ENCODE results near the gene AKAP1. TPM values are rescaled to one million over a fixed set of nuclear protein-coding genes. Genes with fewer than 3 reads are reported as not detected.

The AKAP1 gene
- total and polyA plus RNA-seq, 9 of the 15 experiments (the other 6 are each of a cell fraction or from before 2014, with no cell fraction given): 12.9 to 63.8 (median 36.4) TPM

DNA sequence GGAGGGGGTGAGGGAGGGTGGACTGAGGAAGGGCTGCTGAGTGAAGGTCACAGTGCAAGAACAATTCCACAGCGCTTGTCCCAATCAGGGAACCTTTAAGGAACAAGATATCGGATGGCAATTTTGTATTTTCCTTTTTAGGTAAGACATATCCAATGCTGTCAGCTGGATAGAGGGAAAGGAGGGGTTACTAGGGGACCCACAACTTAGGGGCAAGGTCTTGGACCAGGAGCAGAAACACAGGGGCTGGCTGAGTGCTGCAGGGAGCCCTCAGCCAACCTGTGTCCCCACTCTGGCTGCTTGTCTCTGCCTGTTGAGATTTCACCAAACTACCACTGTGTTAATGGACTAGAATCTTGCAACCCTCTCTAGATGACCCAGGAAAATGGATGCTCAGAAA, 47.6 kb downstream of the AKAP1 start:
- Histone ChIP-seq H3K4me2 (ENCODE audit: insufficient read depth, low read length) (no peak overlapping the region), H3K9ac (ENCODE audit: insufficient read depth in 1 of 2, low read depth in 2 of 2, low read length in 2 of 2) (no peak overlapping the region), H4K20me1 (replicated peaks; ENCODE audit: control insufficient read depth, insufficient read depth, low read length) (no peaks in the 10 kb centered on the region; the same call in 1 of the 2 replicates), H3K79me2 (ENCODE audit: control insufficient read depth, insufficient read depth, low read length) (no peaks in the 10 kb centered on the region), H3K4me1 (replicated peaks in 1 of 2; ENCODE audit: control insufficient read depth in 2 of 2, insufficient read depth in 2 of 2, low read length in 2 of 2) (peaks cover 0 to 6% of the 10 kb centered on the region in 2 experiments; a peak in 1 of 5 replicates), H3K27me3 (ENCODE audit: control insufficient read depth in 2 of 2, insufficient read depth in 2 of 2, low read length in 2 of 2) (peaks cover 23 to 32% of the 10 kb centered on the region in 2 experiments), H3K36me3 (ENCODE audit: control insufficient read depth, insufficient read depth, low read length) (no peaks in the 10 kb centered on the region), H3K27ac (ENCODE audit: extremely low read depth, low read depth, low read length) (no peak overlapping the region), H3K9me3 (replicated peaks; ENCODE audit: control insufficient read depth, insufficient read depth, low read depth, low read length) (no peaks in the 10 kb centered on the region), H3K9me1 (ENCODE audit: control insufficient read depth, insufficient read depth, low read length) (no peaks in the 10 kb centered on the region), H2AFZ (ENCODE audit: low read depth, low read length) (no peak overlapping the region), H3K4me3 (no peak overlapping the region)
- CTCF ChIA-PET (ENCODE audit: low intra/inter-chr PET ratio): no interaction called here
- TF ChIP-seq TCFL5 (CRISPR knock-in tag; conservative IDR thresholded peaks at IDR 0.05): no peak
- no peak for TF ChIP-seq RB1 (IDR thresholded peaks at IDR 0.05; ENCODE audit: low read depth)
- TF ChIP-seq, protein P1, sequence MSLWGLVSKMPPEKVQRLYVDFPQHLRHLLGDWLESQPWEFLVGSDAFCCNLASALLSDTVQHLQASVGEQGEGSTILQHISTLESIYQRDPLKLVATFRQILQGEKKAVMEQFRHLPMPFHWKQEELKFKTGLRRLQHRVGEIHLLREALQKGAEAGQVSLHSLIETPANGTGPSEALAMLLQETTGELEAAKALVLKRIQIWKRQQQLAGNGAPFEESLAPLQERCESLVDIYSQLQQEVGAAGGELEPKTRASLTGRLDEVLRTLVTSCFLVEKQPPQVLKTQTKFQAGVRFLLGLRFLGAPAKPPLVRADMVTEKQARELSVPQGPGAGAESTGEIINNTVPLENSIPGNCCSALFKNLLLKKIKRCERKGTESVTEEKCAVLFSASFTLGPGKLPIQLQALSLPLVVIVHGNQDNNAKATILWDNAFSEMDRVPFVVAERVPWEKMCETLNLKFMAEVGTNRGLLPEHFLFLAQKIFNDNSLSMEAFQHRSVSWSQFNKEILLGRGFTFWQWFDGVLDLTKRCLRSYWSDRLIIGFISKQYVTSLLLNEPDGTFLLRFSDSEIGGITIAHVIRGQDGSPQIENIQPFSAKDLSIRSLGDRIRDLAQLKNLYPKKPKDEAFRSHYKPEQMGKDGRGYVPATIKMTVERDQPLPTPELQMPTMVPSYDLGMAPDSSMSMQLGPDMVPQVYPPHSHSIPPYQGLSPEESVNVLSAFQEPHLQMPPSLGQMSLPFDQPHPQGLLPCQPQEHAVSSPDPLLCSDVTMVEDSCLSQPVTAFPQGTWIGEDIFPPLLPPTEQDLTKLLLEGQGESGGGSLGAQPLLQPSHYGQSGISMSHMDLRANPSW (CRISPR knock-in tag; IDR thresholded peaks at IDR 0.05): no peak
- 60% methylated on average over 1 of the region's 2 CpGs for WGBS (ENCODE audit: insufficient coverage, low coverage, missing lambda C conversion rate)
- DNase-seq (ENCODE audit: extremely low read depth in 1 of 4, low spot score in 3 of 4) (no peak), FAIRE-seq (peak; percentile 19), ATAC-seq (no peak)
- POLR2A ChIA-PET: interaction anchor here (0.6 kb wide), 2 partner anchors 539 to 1049 kb away, joined by 3 read pairs; no protein-coding TSS in a partner anchor
- intact Hi-C loops (cut with micrococcal nuclease): loop anchor here (5.0 to 10.0 kb wide), 4 partner anchors 110 to 982 kb away; no protein-coding TSS in a partner anchor
- in situ Hi-C loops (cut with MboI): loop anchor here (25.0 kb wide), 1 partner anchor 980 kb away; no protein-coding TSS in a partner anchor
- no TSS peak for BruUV-seq (replicated peaks)

All from K562 (cell line).